K562 (cell line): ENCODE data around the gene ABCA4. TPM values are rescaled to one million over a fixed set of nuclear protein-coding genes. Genes with fewer than 3 reads are reported as not detected.

Experiments
- ATAC-seq: fragments of 200-7000 bp; cut with Tn5 transposase; 3 replicates; pipeline ENCODE4 v1.9.1; 2020; ENCODE audit warnings: moderate library complexity
- BruUV-seq: library from RNA; stranded (reverse); fragments of 400-500 nt; replicated peaks from 2 replicates; lab custom pipeline; 2021; lab: Mats Ljungman, UMichigan
- CTCF ChIA-PET: fragments of 300-600 bp; formaldehyde crosslinking; extraction: SDS; loops from one replicate; lab custom pipeline; 2021; ENCODE audit warnings: low intra/inter-chr PET ratio; lab: Yijun Ruan, JAX
- POLR2A ChIA-PET: fragments of 300-600, 350-650 bp; sonication (Branson Sonifier 250); formaldehyde crosslinking; extraction: SDS; loops from one replicate; lab custom pipeline; 2021; ENCODE audit warnings: antibody characterized with exemption, inconsistent platforms; lab: Yijun Ruan, JAX
- DNase-seq, 4 experiments: peaks; one replicate each; pipeline versions ENCODE4 v3.0.0 to v3.0.0-alpha.2; 2011 to 2018; ENCODE audit warnings: low spot score in 3 of 4, mixed read lengths in 3 of 4; ENCODE audit errors: extremely low read depth in 1 of 4
- FAIRE-seq: peaks from 2 replicates; lab custom pipeline; 2011; peaks lifted over from hg19 to GRCh38; lab: Jason Lieb, UNC
- H2AFZ ChIP-seq: 2 replicates; pipeline ENCODE4 v1.6.0; 2011; ENCODE audit warnings: low read depth, low read length, control low read depth, inconsistent platforms
- H3K27ac ChIP-seq: fragments of 200-600 bp; 3 replicates; pipeline ENCODE4 v1.8.0; 2011; ENCODE audit warnings: low read depth, mild to moderate bottlenecking, control low read depth, inconsistent platforms, low read length, moderate library complexity, mixed read lengths; ENCODE audit errors: extremely low read depth
- H3K27me3 ChIP-seq, 2 experiments: fragments of 300-600 bp in 1 of 2; 2 replicates in 1 of 2; 3 replicates in 1 of 2; pipeline versions ENCODE4 v1.6.0 to v1.8.0; 2011; ENCODE audit warnings: inconsistent platforms in 2 of 2, low read length in 2 of 2, mild to moderate bottlenecking in 1 of 2, mixed read lengths in 1 of 2, moderate library complexity in 1 of 2; ENCODE audit not compliant: control insufficient read depth in 2 of 2, insufficient read depth in 2 of 2
- H3K36me3 ChIP-seq: fragments of 300-600 bp; 3 replicates; pipeline ENCODE4 v1.8.0; 2011; ENCODE audit warnings: mild to moderate bottlenecking, low read length, inconsistent platforms; ENCODE audit not compliant: control insufficient read depth, insufficient read depth
- H3K4me1 ChIP-seq, 2 experiments: fragments of 200-600 bp in 1 of 2; replicated peaks in 1 of 2; 2 replicates in 1 of 2; 3 replicates in 1 of 2; pipeline versions ENCODE4 v1.5.1 to v1.8.0; 2011; ENCODE audit warnings: inconsistent platforms in 2 of 2, low read length in 2 of 2, mild to moderate bottlenecking in 1 of 2, mixed read lengths in 1 of 2, moderate library complexity in 1 of 2; ENCODE audit not compliant: control insufficient read depth in 2 of 2, insufficient read depth in 2 of 2
- H3K4me2 ChIP-seq: 2 replicates; pipeline ENCODE4 v1.6.1; 2011; ENCODE audit warnings: low read length, control low read depth, inconsistent platforms, mixed read lengths; ENCODE audit not compliant: insufficient read depth
- H3K4me3 ChIP-seq: fragments of 200-600 bp; sonication (generic), shearing (Covaris generic); 2 replicates; pipeline ENCODE4 v1.5.1; 2016; ENCODE audit warnings: control low read depth, inconsistent platforms
- H3K79me2 ChIP-seq: fragments of 200-600 bp; 3 replicates; pipeline ENCODE4 v1.8.0; 2011; ENCODE audit warnings: low read length, inconsistent platforms; ENCODE audit not compliant: control insufficient read depth, insufficient read depth
- H3K9ac ChIP-seq, 2 experiments: 2 replicates each; pipeline versions ENCODE4 v1.6.0 to v1.6.1; 2011; ENCODE audit warnings: low read depth in 2 of 2, low read length in 2 of 2, control low read depth in 1 of 2, inconsistent platforms in 1 of 2, mild to moderate bottlenecking in 1 of 2, mixed read lengths in 1 of 2; ENCODE audit not compliant: insufficient read depth in 1 of 2
- H3K9me1 ChIP-seq: one replicate; pipeline ENCODE4 v1.6.0; 2011; ENCODE audit warnings: inconsistent platforms, mild to moderate bottlenecking, low read length, moderate library complexity; ENCODE audit not compliant: control insufficient read depth, insufficient read depth
- H3K9me3 ChIP-seq: replicated peaks from 2 replicates; pipeline ENCODE4 v1.5.1; 2011; ENCODE audit warnings: low read depth, low read length, inconsistent platforms; ENCODE audit not compliant: control insufficient read depth, insufficient read depth
- H4K20me1 ChIP-seq: replicated peaks from 2 replicates; pipeline ENCODE4 v1.6.1; 2011; ENCODE audit warnings: low read length, inconsistent platforms, mixed read lengths; ENCODE audit not compliant: control insufficient read depth, insufficient read depth
- ARID3A ChIP-seq: IDR thresholded peaks from 2 replicates; pipeline ENCODE4 v1.6.1; 2012; ENCODE audit warnings: low read depth, low read length, improper control_type of control experiment, borderline replicate concordance
- CREB3L1 ChIP-seq: fragments of 450-650 bp; IDR thresholded peaks from 2 replicates; pipeline ENCODE4 v1.6.1; 2014; ENCODE audit warnings: low read depth, mild to moderate bottlenecking, moderate library complexity, borderline replicate concordance
- EWSR1 ChIP-seq: fragments of 450-650 bp; IDR thresholded peaks from 2 replicates; pipeline ENCODE4 v1.6.1; 2018; ENCODE audit warnings: borderline replicate concordance, mild to moderate bottlenecking, low read depth, moderate library complexity; ENCODE audit not compliant: partially characterized antibody
- GMEB1 ChIP-seq: fragments of 250-450 bp; sonication (Bioruptor Pico); IDR thresholded peaks from 2 replicates; pipeline ENCODE4 v1.4.0; 2020; ENCODE audit warnings: mild to moderate bottlenecking
- PBX2 ChIP-seq, 2 experiments: IDR thresholded peaks in 1 of 2; conservative IDR thresholded peaks in 1 of 2; 2 replicates each; pipeline ENCODE4 v1.6.1; 2016; ENCODE audit warnings: low read depth in 2 of 2, mild to moderate bottlenecking in 1 of 2, missing compliant biosample characterization in 1 of 2, missing genetic modification characterization in 1 of 2, moderate library complexity in 1 of 2
- RBM14 ChIP-seq: fragments of 200-400 bp; formaldehyde crosslinking; IDR thresholded peaks from 2 replicates; pipeline ENCODE4 v1.6.1; 2018; ENCODE audit warnings: low read depth, mild to moderate bottlenecking, low read length, moderate library complexity, borderline replicate concordance; ENCODE audit not compliant: insufficient read depth
- SETDB1 ChIP-seq: IDR thresholded peaks from one replicate; pipeline ENCODE4 v1.6.1; 2012; ENCODE audit warnings: low read length, control low read depth, inconsistent platforms
- TBL1XR1 ChIP-seq, 2 experiments: IDR thresholded peaks; 2 replicates each; pipeline ENCODE4 v1.6.1; 2012; ENCODE audit warnings: improper control_type of control experiment in 2 of 2, low read length in 2 of 2, mild to moderate bottlenecking in 1 of 2
- TBP ChIP-seq: optimal IDR thresholded peaks from 2 replicates; pipeline ENCODE3; 2011; ENCODE audit warnings: low read depth, low read length, improper control_type of control experiment
- WGBS: fragments of 100-300 bp; shearing (Covaris generic); methylation state at CpG from one replicate; pipeline ENCODE4 v1.1.6; 2016; ENCODE audit warnings: low coverage, mixed read lengths; ENCODE audit not compliant: insufficient coverage; ENCODE audit errors: missing lambda C conversion rate; 5-methylcytosine and 5-hydroxymethylcytosine counted together
- in situ Hi-C: fragments of 300-500 bp; cut with MboI; formaldehyde crosslinking; loops from 4 replicates; pipeline ENCODE4 v1.15.0; 2018; ENCODE audit warnings: inconsistent platforms, mixed read lengths
- intact Hi-C: fragments of 100-400 bp; cut with micrococcal nuclease; formaldehyde crosslinking; loops from 2 replicates; pipeline ENCODE4 v1.14.2; 2022
- polyA plus RNA-seq, 8 experiments: library from polyadenylated mRNA; depleted of rRNA in 4 of 8; stranded (reverse) in 5 of 8; unstranded in 3 of 8; fragments of >200 nt; fragmentation: Nextera tagmentation in 2 of 8; fragmentation: Illumina TruSeq in 1 of 8; extraction: Ambion mirVana in 2 of 8; extraction: Trizol in 1 of 8; gene quantifications; 2 replicates each; pipeline versions ENCODE4 v1.2.1 to v1.2.3, GENCODE V29; 2011 to 2014; ENCODE audit warnings: inconsistent platforms in 1 of 8, missing spikeins in 1 of 8
- total RNA-seq, 7 experiments: library from RNA; depleted of rRNA in 6 of 7; stranded (reverse); fragments of >200 nt in 6 of 7; fragmentation: Illumina TruSeq in 2 of 7; extraction: Trizol in 2 of 7; gene quantifications; 2 replicates each; pipeline versions ENCODE4 v1.2.1 to v1.2.3, GENCODE V29; 2011 to 2021; ENCODE audit warnings: low replicate concordance in 1 of 7
- TF ChIP-seq, protein P1 (sequence below): fragments of 450-650 bp; formaldehyde crosslinking; IDR thresholded peaks from 2 replicates; pipeline ENCODE4 v1.4.0; 2020; ENCODE audit warnings: mild to moderate bottlenecking

The ABCA4 gene
- total and polyA plus RNA-seq, 9 of the 15 experiments (the other 6 are each of a cell fraction or from before 2014, with no cell fraction given): 0.01 to 0.04 TPM; not detected in 7

DNA sequence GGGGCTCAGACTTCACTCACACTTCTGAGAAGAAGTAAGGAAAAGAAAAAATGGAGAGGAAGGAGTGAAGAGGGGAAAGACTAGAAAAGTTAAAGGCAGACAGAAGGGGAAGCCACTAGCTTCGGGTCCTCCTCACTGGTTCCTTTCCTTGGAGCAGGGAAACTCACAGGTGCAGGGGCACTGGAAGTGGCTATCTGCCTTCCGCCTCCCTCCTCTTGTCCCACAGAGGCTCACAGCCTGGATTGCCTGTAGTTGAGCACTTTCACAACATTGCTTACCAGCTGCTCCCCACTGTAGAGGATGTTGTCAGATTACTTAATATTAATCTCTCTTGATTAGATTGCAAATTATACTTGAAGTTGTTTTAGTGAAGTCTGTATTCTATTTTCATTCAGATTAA is 21.6 kb upstream of the ABCA4 start:
- FAIRE-seq: no peak
- BruUV-seq: no TSS peak
- 4% methylated on average over 2 of the region's 2 CpGs for WGBS
- H3K4me2 ChIP-seq: no peak overlapping the region
- ChIA-PET POLR2A (no interaction called here), CTCF (no interaction called here)
- H3K9me1 ChIP-seq: no peaks in the 10 kb centered on the region
- no peaks in the 10 kb centered on the region for H3K4me1 ChIP-seq
- no peak overlapping the region for H3K27ac ChIP-seq
- ATAC-seq: no peak
- no peak overlapping the region for H2AFZ ChIP-seq
- H3K27me3 ChIP-seq: no peaks in the 10 kb centered on the region
- H3K36me3 ChIP-seq: no peaks in the 10 kb centered on the region
- TF ChIP-seq, protein P1, sequence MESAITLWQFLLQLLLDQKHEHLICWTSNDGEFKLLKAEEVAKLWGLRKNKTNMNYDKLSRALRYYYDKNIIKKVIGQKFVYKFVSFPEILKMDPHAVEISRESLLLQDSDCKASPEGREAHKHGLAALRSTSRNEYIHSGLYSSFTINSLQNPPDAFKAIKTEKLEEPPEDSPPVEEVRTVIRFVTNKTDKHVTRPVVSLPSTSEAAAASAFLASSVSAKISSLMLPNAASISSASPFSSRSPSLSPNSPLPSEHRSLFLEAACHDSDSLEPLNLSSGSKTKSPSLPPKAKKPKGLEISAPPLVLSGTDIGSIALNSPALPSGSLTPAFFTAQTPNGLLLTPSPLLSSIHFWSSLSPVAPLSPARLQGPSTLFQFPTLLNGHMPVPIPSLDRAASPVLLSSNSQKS (CRISPR knock-in tag): no peak
- TF ChIP-seq CREB3L1 (no peak), SETDB1 (no peak), GMEB1 (CRISPR knock-in tag) (no peak), RBM14 (no peak), PBX2 (CRISPR knock-in tag; IDR thresholded peaks at IDR 0.05; ENCODE audit: low read depth) (no peak), PBX2 (tag; conservative IDR thresholded peaks at IDR 0.05; ENCODE audit: low read depth) (no peak), TBP (no peak), EWSR1 (no peak), TBL1XR1 (IDR thresholded peaks at IDR 0.05; ENCODE audit: low read length in 2 of 2) (no peak), ARID3A (no peak)
- H3K4me3 ChIP-seq: no peak overlapping the region
- no peak for DNase-seq
- H3K79me2 ChIP-seq: no peaks in the 10 kb centered on the region
- no peaks in the 10 kb centered on the region for H4K20me1 ChIP-seq
- no peaks in the 10 kb centered on the region; the same call in 1 of the 2 replicates for H3K9me3 ChIP-seq
- H3K9ac ChIP-seq: no peak overlapping the region
- in situ Hi-C loops: no loop called here
- intact Hi-C loops: no loop called here
